Neural cell (in vitro differentiated cells): ENCODE data around the gene ITPRIP.

Experiments used
- EP300 ChIP-seq: fragments of 450-650 bp; conservative IDR thresholded peaks from 2 replicates; pipeline ENCODE4 v1.6.1; 2014; ENCODE audit warnings: antibody characterized with exemption, mild to moderate bottlenecking, moderate library complexity; ENCODE audit not compliant: poor library complexity, severe bottlenecking
- EZH2 ChIP-seq: fragments of 200-600, 300-800 bp; shearing (Covaris generic), sonication (generic); IDR thresholded peaks from 2 replicates; pipeline ENCODE4 v1.6.1; 2014; ENCODE audit warnings: antibody characterized with exemption, low read length, borderline replicate concordance, mild to moderate bottlenecking; ENCODE audit not compliant: insufficient read depth, poor library complexity, severe bottlenecking
- RAD21 ChIP-seq: fragments of 450-650 bp; conservative IDR thresholded peaks from 2 replicates; pipeline ENCODE4 v1.6.1; 2014; ENCODE audit warnings: antibody characterized with exemption, mild to moderate bottlenecking, moderate library complexity
- REST ChIP-seq: IDR thresholded peaks from 2 replicates; pipeline ENCODE4 v1.6.1; 2012; ENCODE audit warnings: borderline replicate concordance
- SMC3 ChIP-seq: fragments of 450-650 bp; conservative IDR thresholded peaks from 2 replicates; pipeline ENCODE4 v1.6.1; 2014; ENCODE audit warnings: antibody characterized with exemption, mild to moderate bottlenecking, moderate library complexity; ENCODE audit not compliant: poor library complexity
- TAF1 ChIP-seq: IDR thresholded peaks from 2 replicates; pipeline ENCODE4 v1.6.1; 2012; ENCODE audit warnings: low read depth
- TF ChIP-seq, protein P1 (sequence below): fragments of 450-650 bp; IDR thresholded peaks from 2 replicates; pipeline ENCODE4 v1.5.1; 2014; ENCODE audit warnings: antibody characterized with exemption, mild to moderate bottlenecking, moderate library complexity; ENCODE audit not compliant: poor library complexity, severe bottlenecking

DNA sequence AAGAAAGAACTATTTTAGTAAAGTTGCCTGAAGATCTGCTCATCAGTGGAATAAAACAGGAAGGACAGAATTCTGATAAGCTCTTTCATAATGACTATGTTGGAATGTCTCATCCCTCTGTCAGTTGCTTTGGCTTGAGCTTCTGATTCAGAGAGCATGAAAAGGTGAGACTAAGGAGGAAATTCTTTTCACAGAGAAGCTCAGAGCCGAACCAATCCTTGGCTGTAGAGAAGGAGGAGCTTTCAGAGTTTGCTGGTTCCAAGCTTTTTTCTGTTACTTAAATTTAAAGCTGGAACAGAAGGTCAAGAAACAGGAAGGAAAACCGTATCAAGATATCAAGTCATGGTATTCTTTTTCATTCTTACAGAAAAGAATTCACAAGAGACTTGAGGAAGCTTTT is 45.3 kb downstream of the ITPRIP start:
- TF ChIP-seq, protein P1, sequence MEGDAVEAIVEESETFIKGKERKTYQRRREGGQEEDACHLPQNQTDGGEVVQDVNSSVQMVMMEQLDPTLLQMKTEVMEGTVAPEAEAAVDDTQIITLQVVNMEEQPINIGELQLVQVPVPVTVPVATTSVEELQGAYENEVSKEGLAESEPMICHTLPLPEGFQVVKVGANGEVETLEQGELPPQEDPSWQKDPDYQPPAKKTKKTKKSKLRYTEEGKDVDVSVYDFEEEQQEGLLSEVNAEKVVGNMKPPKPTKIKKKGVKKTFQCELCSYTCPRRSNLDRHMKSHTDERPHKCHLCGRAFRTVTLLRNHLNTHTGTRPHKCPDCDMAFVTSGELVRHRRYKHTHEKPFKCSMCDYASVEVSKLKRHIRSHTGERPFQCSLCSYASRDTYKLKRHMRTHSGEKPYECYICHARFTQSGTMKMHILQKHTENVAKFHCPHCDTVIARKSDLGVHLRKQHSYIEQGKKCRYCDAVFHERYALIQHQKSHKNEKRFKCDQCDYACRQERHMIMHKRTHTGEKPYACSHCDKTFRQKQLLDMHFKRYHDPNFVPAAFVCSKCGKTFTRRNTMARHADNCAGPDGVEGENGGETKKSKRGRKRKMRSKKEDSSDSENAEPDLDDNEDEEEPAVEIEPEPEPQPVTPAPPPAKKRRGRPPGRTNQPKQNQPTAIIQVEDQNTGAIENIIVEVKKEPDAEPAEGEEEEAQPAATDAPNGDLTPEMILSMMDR = no peak
- TF ChIP-seq TAF1 (no peak), SMC3 (no peak), EZH2 (no peak), REST (no peak), EP300 (no peak), RAD21 (no peak)
